Measurements from ENCODE around the gene ARHGAP15.

DNA sequence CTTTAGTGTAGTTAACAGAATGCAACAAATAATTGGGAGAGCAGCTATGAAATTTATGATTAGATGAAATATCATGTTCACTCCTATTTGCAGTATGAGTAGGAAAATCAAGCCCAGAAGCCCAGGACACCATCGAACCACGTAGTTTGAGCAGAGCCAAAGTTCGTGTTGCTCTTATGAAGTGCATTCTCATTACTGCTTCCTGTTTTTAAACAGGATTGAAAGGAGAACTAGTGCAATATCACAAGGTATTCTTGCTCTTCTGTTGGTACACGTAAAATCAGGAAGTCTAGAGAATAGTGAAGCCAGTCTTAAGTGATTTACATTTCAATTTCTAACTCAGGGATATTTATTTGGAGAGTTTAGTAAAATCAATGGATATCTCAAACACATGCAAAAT lies 21.1 kb downstream of the ARHGAP15 start:
- no peak for TF ChIP-seq POLR2A (IDR thresholded peaks at IDR 0.05)
- TF ChIP-seq, protein P1, sequence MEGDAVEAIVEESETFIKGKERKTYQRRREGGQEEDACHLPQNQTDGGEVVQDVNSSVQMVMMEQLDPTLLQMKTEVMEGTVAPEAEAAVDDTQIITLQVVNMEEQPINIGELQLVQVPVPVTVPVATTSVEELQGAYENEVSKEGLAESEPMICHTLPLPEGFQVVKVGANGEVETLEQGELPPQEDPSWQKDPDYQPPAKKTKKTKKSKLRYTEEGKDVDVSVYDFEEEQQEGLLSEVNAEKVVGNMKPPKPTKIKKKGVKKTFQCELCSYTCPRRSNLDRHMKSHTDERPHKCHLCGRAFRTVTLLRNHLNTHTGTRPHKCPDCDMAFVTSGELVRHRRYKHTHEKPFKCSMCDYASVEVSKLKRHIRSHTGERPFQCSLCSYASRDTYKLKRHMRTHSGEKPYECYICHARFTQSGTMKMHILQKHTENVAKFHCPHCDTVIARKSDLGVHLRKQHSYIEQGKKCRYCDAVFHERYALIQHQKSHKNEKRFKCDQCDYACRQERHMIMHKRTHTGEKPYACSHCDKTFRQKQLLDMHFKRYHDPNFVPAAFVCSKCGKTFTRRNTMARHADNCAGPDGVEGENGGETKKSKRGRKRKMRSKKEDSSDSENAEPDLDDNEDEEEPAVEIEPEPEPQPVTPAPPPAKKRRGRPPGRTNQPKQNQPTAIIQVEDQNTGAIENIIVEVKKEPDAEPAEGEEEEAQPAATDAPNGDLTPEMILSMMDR (IDR thresholded peaks at IDR 0.05), result no peak
